ENCODE measurements around the gene MAJIN. TPM values are rescaled to one million over a fixed set of nuclear protein-coding genes. Genes with fewer than 3 reads are reported as not detected.

The MAJIN gene
- total and polyA plus RNA-seq, 3 experiments from 2014 or later: not detected

GRCh38 chr11:64999478-64999877, 27.6 kb upstream of the MAJIN start:
- H3K27ac Mint-ChIP-seq: no peak overlapping the region
- H3K36me3 Mint-ChIP-seq: no peaks in the 10 kb centered on the region
- POLR2A ChIA-PET: no interaction called here

GRCh38 chr11:64998690-64999431, 27.0 kb upstream of the MAJIN start:
- no peak overlapping the region for H3K4me3 Mint-ChIP-seq
- DNase-seq: no peak

More at GRCh38 chr11:64999478-64999877, 27.6 kb upstream of the MAJIN start:
- Mint-ChIP-seq H3K4me1 (peaks cover 5 to 12% (median 6%) of the 10 kb centered on the region in 3 donors), H3K4me3 (no peak overlapping the region), H3K27me3 (peaks cover 0 to 3% of the 10 kb centered on the region in 2 donors), H3K9me3 (no peaks in the 10 kb centered on the region)
- no peak overlapping the region for H3K27ac ChIP-seq (ENCODE audit: low read depth, low read length)
- CTCF ChIA-PET: no interaction called here
- H3K4me1 ChIP-seq (ENCODE audit: insufficient read depth, low read length): peaks cover 9% of the 10 kb centered on the region
- no peaks in the 10 kb centered on the region for H3K36me3 ChIP-seq (ENCODE audit: insufficient read depth, low read length)
- no peak overlapping the region for H3K4me3 ChIP-seq (ENCODE audit: low read length)
- no peak for DNase-seq
- H3K9me3 ChIP-seq (ENCODE audit: low read length): no peaks in the 10 kb centered on the region
- H3K27me3 ChIP-seq (ENCODE audit: insufficient read depth, low read length, poor library complexity, severe bottlenecking): no peaks in the 10 kb centered on the region

GRCh38 chr11:64998141-64998540, 26.2 kb upstream of the MAJIN start:
- ChIA-PET CTCF (interaction anchor here (1.3 to 1.7 kb wide), 2 partner anchors 15 to 16 kb away, joined by 3 to 5 read pairs; no protein-coding TSS in a partner anchor), POLR2A (interaction anchor here (0.6 kb wide), 2 partner anchors 16 to 839 kb away, joined by 3 to 4 read pairs; partner anchors contain the start of gene ARL2)
- Histone ChIP-seq H3K27me3 (ENCODE audit: insufficient read depth, low read length, poor library complexity, severe bottlenecking) (no peaks in the 10 kb centered on the region), H3K27ac (ENCODE audit: low read depth, low read length) (no peak overlapping the region), H3K4me1 (ENCODE audit: insufficient read depth, low read length) (peaks cover 9% of the 10 kb centered on the region), H3K9me3 (ENCODE audit: low read length) (no peaks in the 10 kb centered on the region), H3K36me3 (ENCODE audit: insufficient read depth, low read length) (no peaks in the 10 kb centered on the region), H3K4me3 (ENCODE audit: low read length) (no peak overlapping the region)
- Mint-ChIP-seq H3K4me3 (no peak overlapping the region), H3K36me3 (no peaks in the 10 kb centered on the region), H3K27ac (peak overlapping the region in 2 of 8 donors; percentile 9 to 43), H3K27me3 (peaks cover 0 to 3% of the 10 kb centered on the region in 2 donors), H3K9me3 (no peaks in the 10 kb centered on the region), H3K4me1 (peaks cover 5 to 12% (median 6%) of the 10 kb centered on the region in 3 donors)
- no peak for DNase-seq

More at GRCh38 chr11:64998690-64999431, 27.0 kb upstream of the MAJIN start:
- Histone ChIP-seq H3K27me3 (ENCODE audit: insufficient read depth, low read length, poor library complexity, severe bottlenecking) (no peaks in the 10 kb centered on the region), H3K9me3 (ENCODE audit: low read length) (no peaks in the 10 kb centered on the region), H3K27ac (ENCODE audit: low read depth, low read length) (no peak overlapping the region), H3K4me1 (ENCODE audit: insufficient read depth, low read length) (peaks cover 9% of the 10 kb centered on the region), H3K36me3 (ENCODE audit: insufficient read depth, low read length) (no peaks in the 10 kb centered on the region), H3K4me3 (ENCODE audit: low read length) (no peak overlapping the region)
- Mint-ChIP-seq H3K9me3 (no peaks in the 10 kb centered on the region), H3K27me3 (peaks cover 0 to 4% of the 10 kb centered on the region in 2 donors), H3K4me1 (peaks cover 5 to 12% (median 6%) of the 10 kb centered on the region in 3 donors), H3K27ac (peak overlapping the region in 1 of 8 donors; percentile 64), H3K36me3 (no peaks in the 10 kb centered on the region)
- POLR2A ChIA-PET: no interaction called here
- CTCF ChIA-PET: no interaction called here

- H3K27ac Mint-ChIP-seq: peak within 1 kb of the TSS in 1 of 8 donors; percentile 29
- no peak within 1 kb of the TSS for H3K4me3 Mint-ChIP-seq
- Histone ChIP-seq H3K27ac (ENCODE audit: low read depth, low read length) (peak within 1 kb of the TSS; percentile 35), H3K9me3 (ENCODE audit: low read length) (no peaks in the 10 kb centered on the region), H3K4me3 (ENCODE audit: low read length) (no peak within 1 kb of the TSS), H3K4me1 (ENCODE audit: insufficient read depth, low read length) (peaks cover 9% of the 10 kb centered on the region), H3K36me3 (ENCODE audit: insufficient read depth, low read length) (no peaks in the 10 kb centered on the region), H3K27me3 (ENCODE audit: insufficient read depth, low read length, poor library complexity, severe bottlenecking) (no peaks in the 10 kb centered on the region)
- no peaks in the 10 kb centered on the region for H3K9me3 Mint-ChIP-seq
- POLR2A ChIA-PET: interaction anchor here (0.7 kb wide), 1 partner anchor 16 kb away, joined by 3 read pairs; no protein-coding TSS in a partner anchor
- CTCF ChIA-PET: interaction anchor here (1.3 to 1.7 kb wide), 2 partner anchors 16 to 18 kb away, joined by 3 to 5 read pairs; no protein-coding TSS in a partner anchor
- peaks cover 5 to 12% (median 6%) of the 10 kb centered on the region in 3 donors for H3K4me1 Mint-ChIP-seq
- no peaks in the 10 kb centered on the region for H3K36me3 Mint-ChIP-seq
- no peak for DNase-seq
- H3K27me3 Mint-ChIP-seq: peaks cover 0 to 8% of the 10 kb centered on the region in 2 donors
These were observed 24.9 kb upstream of the MAJIN start, which contains the start of gene BATF2 for GRCh38 chr11:64996710-64997380. BATF2 (minus strand) TSS chr11:64996971; CDS start chr11:64996914, 57 bp downstream.

- Histone ChIP-seq H3K4me3 (ENCODE audit: low read length) (no peak overlapping the region), H3K9me3 (ENCODE audit: low read length) (no peaks in the 10 kb centered on the region), H3K4me1 (ENCODE audit: insufficient read depth, low read length) (peaks cover 9% of the 10 kb centered on the region), H3K27ac (ENCODE audit: low read depth, low read length) (peak overlapping the region; percentile 35), H3K27me3 (ENCODE audit: insufficient read depth, low read length, poor library complexity, severe bottlenecking) (no peaks in the 10 kb centered on the region), H3K36me3 (ENCODE audit: insufficient read depth, low read length) (no peaks in the 10 kb centered on the region)
- Mint-ChIP-seq H3K4me1 (peaks cover 5 to 12% (median 6%) of the 10 kb centered on the region in 3 donors), H3K27ac (peak overlapping the region in 1 of 8 donors; percentile 29), H3K9me3 (no peaks in the 10 kb centered on the region), H3K4me3 (no peak overlapping the region), H3K27me3 (peaks cover 0 to 7% of the 10 kb centered on the region in 2 donors), H3K36me3 (no peaks in the 10 kb centered on the region)
- POLR2A ChIA-PET: interaction anchor here (0.7 kb wide), 1 partner anchor 17 kb away, joined by 3 read pairs; no protein-coding TSS in a partner anchor
- CTCF ChIA-PET: interaction anchor here (1.7 kb wide), 1 partner anchor 17 kb away, joined by 5 read pairs; no protein-coding TSS in a partner anchor
- no peak for DNase-seq
These were observed 24.4 kb upstream of the MAJIN start for GRCh38 chr11:64996327-64996709.

- DNase-seq: no peak
- Mint-ChIP-seq H3K36me3 (no peaks in the 10 kb centered on the region), H3K4me3 (no peak overlapping the region), H3K27ac (peak overlapping the region in 1 of 8 donors; percentile 22), H3K9me3 (no peaks in the 10 kb centered on the region), H3K27me3 (peaks cover 0 to 6% of the 10 kb centered on the region in 2 donors), H3K4me1 (peaks cover 9 to 19% (median 14%) of the 10 kb centered on the region in 3 donors)
- Histone ChIP-seq H3K36me3 (ENCODE audit: insufficient read depth, low read length) (no peaks in the 10 kb centered on the region), H3K27me3 (ENCODE audit: insufficient read depth, low read length, poor library complexity, severe bottlenecking) (no peaks in the 10 kb centered on the region), H3K27ac (ENCODE audit: low read depth, low read length) (no peak overlapping the region), H3K9me3 (ENCODE audit: low read length) (no peaks in the 10 kb centered on the region), H3K4me3 (ENCODE audit: low read length) (no peak overlapping the region), H3K4me1 (ENCODE audit: insufficient read depth, low read length) (peaks cover 16% of the 10 kb centered on the region)
- CTCF ChIA-PET: no interaction called here
- POLR2A ChIA-PET: no interaction called here
These were observed 22.4 kb upstream of the MAJIN start for GRCh38 chr11:64994318-64994717.

- Mint-ChIP-seq H3K4me3 (peak overlapping the region in 2 of 7 donors; percentile 17 to 33), H3K27ac (peak overlapping the region in 3 of 8 donors; percentile 5 to 79 (median 14)), H3K27me3 (peaks cover 3 to 12% of the 10 kb centered on the region in 2 donors), H3K9me3 (no peaks in the 10 kb centered on the region), H3K36me3 (no peaks in the 10 kb centered on the region), H3K4me1 (peaks cover 5 to 8% (median 7%) of the 10 kb centered on the region in 3 donors)
- H3K4me3 ChIP-seq (ENCODE audit: low read length): no peak overlapping the region
- H3K27ac ChIP-seq (ENCODE audit: low read depth, low read length): peak overlapping the region; percentile 16
- H3K36me3 ChIP-seq (ENCODE audit: insufficient read depth, low read length): no peaks in the 10 kb centered on the region
- ChIA-PET CTCF (no interaction called here), POLR2A (no interaction called here)
- no peaks in the 10 kb centered on the region for H3K9me3 ChIP-seq (ENCODE audit: low read length)
- no peak for DNase-seq
- H3K27me3 ChIP-seq (ENCODE audit: insufficient read depth, low read length, poor library complexity, severe bottlenecking): no peaks in the 10 kb centered on the region
- peaks cover 7% of the 10 kb centered on the region for H3K4me1 ChIP-seq (ENCODE audit: insufficient read depth, low read length)
These were observed 18.5 kb upstream of the MAJIN start for GRCh38 chr11:64990222-64990923.
